ENCODE data around the gene HTD2.

- TF ChIP-seq CTCF (IDR thresholded peaks at IDR 0.05) = peak; percentile 38 to 43 (median 39)
- no peak for TF ChIP-seq POLR2A (IDR thresholded peaks at IDR 0.05)
Measured at GRCh38 chr3:58307639-58308215, 1.4 kb downstream of the HTD2 start.
